Measurements from ENCODE around the gene SPATA46.

The SPATA46 gene

DNA sequence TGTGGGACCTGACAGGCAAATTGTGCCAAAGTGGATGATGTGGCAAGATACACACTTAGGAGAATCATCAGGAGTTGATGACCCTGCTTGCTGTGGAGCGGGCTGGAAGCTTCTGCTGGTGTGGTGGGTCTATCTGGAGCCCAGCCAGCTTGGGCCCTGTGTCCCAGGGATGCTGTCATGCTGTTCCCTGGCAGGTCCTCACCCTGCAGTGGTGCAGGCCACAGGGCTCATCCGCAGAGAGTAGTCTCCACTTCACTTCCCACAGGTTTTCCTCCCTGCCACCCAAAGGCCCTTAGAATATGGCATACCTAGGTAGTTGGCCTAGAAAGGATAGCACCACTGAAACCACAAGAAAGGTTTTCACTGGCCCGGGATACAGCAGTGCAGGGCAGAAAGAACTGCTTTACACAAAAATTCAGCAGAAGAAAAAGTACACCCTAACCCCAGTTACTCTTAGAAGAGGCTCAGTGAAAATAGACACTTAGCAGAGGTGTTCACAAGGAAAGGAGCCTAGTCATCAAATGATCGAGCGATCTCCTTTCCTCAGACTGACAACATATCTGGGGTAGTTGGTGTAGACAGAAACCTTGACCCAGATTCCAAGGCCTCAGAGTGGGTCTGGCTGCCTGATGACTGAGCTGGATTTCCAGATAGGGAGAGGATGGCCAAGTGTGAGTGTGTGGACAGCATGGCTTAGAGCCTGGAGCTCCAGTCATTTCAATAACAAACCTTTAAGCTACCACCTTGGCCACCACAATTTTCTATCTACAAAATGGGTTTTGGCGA lies 3.6 kb upstream of the SPATA46 start:
- in situ Hi-C loops (cut with HindIII; ENCODE audit: low sequenced_read_pairs) = no loop called here

DNA sequence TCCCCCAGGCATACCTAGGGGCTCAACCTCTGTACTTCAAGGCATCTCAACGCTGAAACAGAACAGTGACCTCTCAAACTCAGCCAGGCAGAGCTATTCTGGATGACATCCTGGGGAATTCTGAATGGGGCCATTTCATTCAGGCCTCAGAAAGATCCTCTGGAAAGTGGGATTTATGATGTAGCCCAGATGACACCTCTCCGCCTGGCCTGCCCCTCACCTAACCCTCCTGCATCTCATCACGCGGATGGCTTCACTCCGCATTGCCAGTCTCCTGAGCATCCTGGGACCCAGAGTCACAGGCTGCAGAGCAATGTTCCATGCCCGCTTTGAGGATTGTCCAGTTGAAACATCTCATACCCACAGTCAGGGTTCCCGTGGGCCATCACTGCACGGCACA lies 1.2 kb downstream of the SPATA46 start:
- in situ Hi-C loops (cut with HindIII; ENCODE audit: low sequenced_read_pairs) = no loop called here

DNA sequence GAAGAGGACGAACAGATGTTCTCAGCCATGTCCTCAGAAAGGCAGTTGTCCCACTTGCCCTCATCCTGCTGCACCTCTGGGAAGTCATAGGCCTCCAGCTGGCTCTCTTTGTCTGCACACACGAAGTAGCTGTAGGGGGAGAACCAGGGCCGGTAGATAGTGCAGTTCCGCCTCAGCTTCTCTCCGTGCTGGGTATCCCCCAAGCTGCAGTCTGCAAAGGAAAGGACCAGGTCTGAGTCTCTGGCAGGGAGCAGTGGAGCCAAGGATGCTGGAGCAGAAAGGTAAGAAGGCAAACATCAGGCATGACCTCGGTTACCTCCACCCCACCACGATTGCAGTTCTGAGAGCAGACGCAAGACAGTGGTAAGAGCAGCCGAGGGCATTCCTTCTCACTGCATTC lies 2.2 kb downstream of the SPATA46 start:
- in situ Hi-C loops (cut with HindIII; ENCODE audit: low sequenced_read_pairs) = no loop called here

DNA sequence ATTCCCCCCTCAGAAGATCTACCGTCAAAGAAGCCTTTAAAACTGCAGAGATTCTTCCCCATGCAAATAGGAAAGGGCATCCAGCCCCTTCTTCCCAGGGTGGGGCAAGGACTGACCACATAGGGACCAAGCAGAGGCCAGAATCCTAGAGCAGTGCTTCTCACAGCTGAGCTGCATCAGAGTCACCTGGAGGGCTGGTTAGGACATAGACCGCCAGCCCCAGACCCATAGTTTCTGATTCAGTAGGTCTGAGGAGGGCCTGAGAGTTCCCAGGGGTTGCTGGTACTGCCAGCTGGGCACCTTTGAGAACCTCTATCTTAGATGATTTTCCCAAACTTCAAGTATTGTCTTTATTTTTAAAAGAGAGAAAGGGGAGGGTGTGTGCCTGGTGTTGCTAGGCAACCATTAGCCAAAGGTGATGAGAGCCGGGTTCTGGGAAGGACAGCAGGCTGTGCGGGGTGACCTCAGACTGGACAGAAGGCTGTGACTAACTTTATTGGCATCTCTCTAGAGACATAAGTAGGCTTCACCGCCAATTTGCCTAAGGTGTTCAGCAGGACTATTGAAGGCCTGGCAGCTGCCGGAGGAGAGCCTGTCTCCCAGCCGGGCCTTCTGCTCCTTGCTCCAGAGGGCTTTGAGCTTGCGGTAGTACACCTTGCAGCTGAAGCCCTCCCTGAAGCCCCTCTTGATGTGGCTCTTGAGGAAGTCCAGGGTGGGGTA lies 3.0 kb downstream of the SPATA46 start:
- in situ Hi-C loops (cut with HindIII; ENCODE audit: low sequenced_read_pairs) = no loop called here

- in situ Hi-C loops (cut with HindIII; ENCODE audit: low sequenced_read_pairs) = no loop called here
Observed at GRCh38 chr1:162373072-162373427, 3.6 kb downstream of the SPATA46 start.

DNA sequence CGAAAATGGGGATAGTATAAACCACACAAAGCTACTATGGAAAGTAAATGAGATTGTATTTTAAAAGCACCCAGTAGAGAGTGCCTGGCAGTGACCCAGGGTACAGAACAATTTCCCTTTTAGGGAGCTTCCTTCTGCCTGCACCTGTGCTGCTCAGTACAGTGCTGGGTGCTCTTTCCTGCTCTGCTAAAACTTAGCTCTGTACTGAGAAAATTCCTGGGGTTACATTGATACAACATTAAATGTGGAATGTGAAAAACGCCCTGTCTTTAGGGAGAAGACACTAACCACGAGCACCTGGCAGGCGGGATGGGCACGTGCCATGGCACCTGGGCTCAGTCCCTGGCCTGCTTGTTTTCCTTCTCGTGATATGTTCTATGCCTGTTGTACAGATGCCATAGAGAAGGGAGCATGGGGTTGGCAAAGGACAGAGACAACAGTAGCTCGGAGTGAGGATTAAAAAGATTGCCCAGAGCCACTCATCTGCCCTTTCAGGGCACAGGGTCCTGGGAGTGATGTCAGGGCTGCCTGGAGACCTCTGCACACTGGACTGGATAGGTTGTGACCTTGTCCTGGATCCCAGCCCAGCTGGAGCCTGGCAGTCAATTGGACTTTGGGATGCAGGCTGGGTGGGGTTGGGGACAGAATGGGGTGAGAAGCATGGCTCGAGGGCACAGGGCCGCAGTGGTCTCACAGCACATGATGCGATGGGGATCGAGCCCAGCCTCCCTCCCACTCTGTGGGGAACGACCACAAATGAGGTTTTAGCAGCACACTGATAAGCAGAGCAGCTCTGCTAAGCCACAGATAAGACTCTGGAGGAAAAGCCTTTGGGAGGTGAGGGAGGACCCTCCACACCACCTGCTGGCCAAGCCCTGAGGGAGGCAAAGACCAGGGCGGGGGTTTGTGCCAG lies 4.2 kb downstream of the SPATA46 start:
- in situ Hi-C loops (cut with HindIII; ENCODE audit: low sequenced_read_pairs) = no loop called here

DNA sequence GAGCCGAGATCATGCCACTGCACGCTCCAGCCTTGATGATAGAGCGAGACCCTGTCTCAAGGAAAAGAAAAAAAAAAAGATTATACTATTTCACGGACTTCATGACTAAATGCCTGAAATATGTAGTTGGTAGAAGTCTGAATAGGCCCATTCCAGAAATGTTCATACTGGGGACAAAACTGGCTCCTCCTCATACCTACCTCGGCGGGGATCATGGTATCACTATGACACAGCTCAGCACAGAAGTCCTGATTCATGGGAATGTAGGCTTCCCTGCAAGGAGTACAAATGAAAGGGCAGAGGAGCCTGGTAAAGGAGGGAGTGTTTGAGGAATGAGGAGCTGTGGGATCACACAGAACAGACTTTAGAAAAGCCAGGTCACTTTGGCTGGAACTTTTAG lies 5.0 kb downstream of the SPATA46 start:
- in situ Hi-C loops (cut with HindIII; ENCODE audit: low sequenced_read_pairs) = no loop called here

- in situ Hi-C loops (cut with HindIII; ENCODE audit: low sequenced_read_pairs) = no loop called here
Observed at GRCh38 chr1:162370721-162371120, 5.9 kb downstream of the SPATA46 start.

GRCh38 chr1:162370161-162370560 lies 6.5 kb downstream of the SPATA46 start:
- in situ Hi-C loops (cut with HindIII; ENCODE audit: low sequenced_read_pairs) = no loop called here

DNA sequence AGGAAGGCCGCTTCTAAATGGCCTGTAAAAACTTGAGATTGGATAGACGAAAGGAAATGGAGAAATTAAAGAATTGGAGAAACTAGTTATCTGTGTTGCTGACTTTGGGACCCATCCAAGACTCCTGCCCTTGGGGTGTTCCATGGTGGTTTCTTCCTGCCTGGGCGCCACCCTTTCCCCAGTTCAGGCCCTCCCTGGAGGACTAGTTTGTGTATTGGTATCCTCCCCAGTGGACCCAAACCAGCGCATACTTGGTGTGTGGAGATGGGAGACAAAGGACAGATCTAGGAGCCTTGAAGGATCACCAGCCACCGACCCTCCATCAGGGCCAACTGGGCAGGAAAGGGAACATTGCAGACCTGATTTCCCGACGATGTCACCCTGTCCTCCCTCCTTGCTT lies 7.1 kb downstream of the SPATA46 start:
- in situ Hi-C loops (cut with HindIII; ENCODE audit: low sequenced_read_pairs) = no loop called here

GRCh38 chr1:162368451-162368850 lies 8.2 kb downstream of the SPATA46 start:
- in situ Hi-C loops (cut with HindIII; ENCODE audit: low sequenced_read_pairs) = no loop called here

DNA sequence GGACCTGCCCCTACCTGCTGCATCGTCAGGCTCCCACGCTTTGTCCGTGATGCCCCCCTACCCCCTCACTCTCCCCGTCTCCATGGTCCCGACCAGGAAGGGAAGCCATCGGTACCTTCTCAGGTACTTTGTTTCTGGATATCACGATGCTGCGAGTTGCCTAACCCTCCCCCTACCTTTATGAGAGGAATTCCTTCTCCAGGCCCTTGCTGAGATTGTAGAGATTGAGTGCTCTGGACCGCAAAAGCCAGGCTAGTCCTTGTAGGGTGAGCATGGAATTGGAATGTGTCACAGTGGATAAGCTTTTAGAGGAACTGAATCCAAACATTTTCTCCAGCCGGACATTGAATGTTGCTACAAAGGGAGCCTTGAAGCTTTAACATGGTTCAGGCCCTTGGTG lies 8.9 kb downstream of the SPATA46 start:
- in situ Hi-C loops (cut with HindIII; ENCODE audit: low sequenced_read_pairs) = no loop called here

DNA sequence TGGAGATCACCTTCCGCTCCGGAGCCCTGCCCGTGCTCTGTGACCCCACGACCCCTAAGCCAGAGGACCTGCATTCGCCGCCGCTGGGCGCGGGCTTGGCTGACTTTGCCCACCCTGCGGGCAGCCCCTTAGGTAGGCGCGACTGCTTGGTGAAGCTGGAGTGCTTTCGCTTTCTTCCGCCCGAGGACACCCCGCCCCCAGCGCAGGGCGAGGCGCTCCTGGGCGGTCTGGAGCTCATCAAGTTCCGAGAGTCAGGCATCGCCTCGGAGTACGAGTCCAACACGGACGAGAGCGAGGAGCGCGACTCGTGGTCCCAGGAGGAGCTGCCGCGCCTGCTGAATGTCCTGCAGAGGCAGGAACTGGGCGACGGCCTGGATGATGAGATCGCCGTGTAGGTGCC lies 9.6 kb downstream of the SPATA46 start:
- in situ Hi-C loops (cut with HindIII; ENCODE audit: low sequenced_read_pairs) = no loop called here

DNA sequence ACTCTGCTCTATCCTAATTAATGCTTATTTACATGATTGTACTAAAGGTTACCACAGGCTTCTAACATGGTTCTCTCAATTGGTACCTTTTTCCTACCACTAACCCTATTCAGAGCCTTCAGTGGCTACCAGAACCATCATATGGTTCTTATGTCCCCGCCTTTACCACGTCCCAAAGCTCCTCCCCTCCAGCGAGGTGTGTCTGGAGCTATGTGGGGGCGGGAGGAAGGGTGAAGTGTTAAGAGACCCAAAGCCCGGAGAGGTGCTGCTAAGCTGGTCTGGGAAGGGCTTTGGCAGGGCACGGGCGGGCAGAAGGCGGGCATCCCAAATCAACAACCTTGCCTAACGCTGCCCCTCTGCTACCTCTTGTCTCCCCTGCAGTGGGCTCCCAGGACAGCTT lies 10.0 kb downstream of the SPATA46 start:
- in situ Hi-C loops (cut with HindIII; ENCODE audit: low sequenced_read_pairs) = no loop called here

DNA sequence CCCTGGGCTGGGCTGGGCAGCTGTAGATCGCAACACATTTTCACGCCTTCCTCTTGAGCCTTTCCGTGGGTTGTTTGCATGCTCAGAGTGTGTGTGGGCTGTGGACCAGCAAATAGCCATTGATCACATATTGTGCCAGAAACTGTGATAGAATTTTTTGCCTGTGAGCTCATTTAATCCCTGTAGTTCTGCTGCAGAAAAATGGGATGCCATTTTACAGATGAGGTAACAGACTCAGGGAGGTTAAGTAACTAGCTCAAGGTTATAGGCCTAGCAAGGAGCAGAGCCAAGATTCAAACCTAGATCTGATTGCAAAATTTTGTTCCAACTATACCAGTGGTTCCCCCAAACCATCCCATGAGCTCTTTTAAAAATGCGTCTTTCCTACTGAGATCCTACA lies 10.5 kb downstream of the SPATA46 start:
- in situ Hi-C loops (cut with HindIII; ENCODE audit: low sequenced_read_pairs) = no loop called here

DNA sequence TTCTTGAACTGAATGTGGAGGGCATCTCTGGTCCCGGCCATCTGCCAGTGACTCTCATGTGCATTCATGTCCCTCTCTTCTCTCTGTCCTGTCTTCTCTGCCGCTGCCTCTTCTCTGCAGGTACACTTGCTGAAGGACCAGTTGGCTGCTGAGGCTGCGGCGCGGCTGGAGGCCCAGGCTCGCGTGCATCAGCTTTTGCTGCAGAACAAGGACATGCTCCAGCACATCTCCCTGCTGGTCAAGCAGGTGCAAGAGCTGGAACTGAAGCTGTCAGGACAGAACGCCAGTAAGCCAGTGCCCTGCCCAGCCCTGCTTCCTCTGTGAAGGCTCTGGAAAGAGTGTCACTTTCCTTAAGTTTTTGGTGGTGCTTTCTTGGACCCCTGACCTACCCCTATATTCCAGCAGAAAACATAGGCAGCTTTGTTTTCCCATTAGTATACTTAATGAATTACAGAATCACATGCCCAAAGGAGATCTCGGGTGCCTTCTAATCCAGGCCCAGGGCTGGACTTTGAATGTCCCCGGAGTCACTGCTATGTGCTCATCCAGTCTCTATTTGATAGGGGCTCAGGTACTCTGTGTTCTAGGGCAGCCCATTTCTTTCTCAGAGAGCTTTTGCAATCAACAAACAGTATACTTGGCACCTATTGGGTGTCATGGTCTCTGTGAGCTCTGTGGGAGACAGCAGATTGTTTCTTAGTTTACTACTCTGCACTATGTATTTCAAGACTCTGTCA lies 11.2 kb downstream of the SPATA46 start:
- in situ Hi-C loops (cut with HindIII; ENCODE audit: low sequenced_read_pairs) = no loop called here

GRCh38 chr1:162364498-162364897 lies 12.2 kb downstream of the SPATA46 start:
- in situ Hi-C loops (cut with HindIII; ENCODE audit: low sequenced_read_pairs) = no loop called here

DNA sequence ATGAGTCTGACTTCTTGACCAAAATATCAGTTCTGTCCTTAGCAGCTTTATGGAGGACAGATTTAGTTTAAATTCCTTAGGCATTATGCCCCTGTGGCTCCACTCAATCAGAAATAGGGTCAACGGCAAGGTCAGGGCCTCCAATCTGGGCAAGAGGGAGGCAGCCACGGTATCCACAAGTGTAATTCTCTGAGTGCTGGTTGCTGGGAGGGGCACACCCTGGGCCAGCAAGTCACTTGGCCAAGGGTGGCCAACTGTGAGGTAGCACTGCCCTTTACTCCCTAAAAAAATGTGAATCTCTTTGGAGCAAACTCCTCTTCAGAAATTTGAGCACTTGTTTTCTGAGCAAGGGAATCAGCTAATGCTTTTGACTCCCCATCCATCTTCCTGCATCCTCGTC lies 12.8 kb downstream of the SPATA46 start:
- in situ Hi-C loops (cut with HindIII; ENCODE audit: low sequenced_read_pairs) = no loop called here

DNA sequence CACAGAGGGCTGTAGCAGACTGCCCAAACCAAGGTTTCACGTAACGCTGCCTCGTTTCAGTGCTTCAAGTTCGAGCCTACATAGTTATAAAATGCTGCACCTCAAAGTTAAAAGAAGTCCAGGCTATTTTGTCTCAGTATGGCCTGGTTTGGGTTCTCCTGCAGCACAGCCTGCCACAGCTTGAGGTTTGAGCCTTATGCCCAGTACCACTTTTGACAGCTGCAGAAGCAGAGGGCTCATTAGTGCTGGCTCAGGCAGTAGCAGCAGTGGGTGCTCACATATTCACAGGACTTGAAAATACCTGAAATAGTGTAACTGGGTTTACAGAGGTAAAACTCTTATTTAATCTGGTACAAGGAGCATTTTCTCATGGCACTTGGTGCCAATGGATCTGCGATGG lies 15.3 kb downstream of the SPATA46 start:
- in situ Hi-C loops (cut with HindIII; ENCODE audit: low sequenced_read_pairs) = no loop called here

DNA sequence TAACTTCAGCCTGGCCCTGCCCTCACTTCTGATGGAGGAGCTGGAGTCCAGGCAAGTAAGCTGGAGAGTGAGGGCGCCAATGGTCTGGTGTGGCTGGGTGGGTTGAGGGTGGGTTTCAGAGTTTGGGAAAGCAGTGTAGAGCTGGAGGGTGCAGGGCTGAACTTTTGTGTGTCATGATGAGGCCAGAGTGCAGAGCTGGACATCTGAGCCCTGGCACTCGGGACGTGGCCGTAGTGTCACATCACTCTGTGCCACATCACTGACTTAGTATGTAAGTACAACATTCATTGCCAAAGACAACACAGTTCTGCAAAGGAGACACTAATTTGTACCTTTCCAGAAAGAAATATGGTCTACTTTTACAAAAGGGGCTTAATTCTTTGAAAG lies 15.8 kb downstream of the SPATA46 start:
- in situ Hi-C loops (cut with HindIII; ENCODE audit: low sequenced_read_pairs) = no loop called here

Measured in endothelial cell of hepatic sinusoid (primary cell).